GM23338 (cell line): ENCODE data around the gene CA4. TPM values are rescaled to one million over a fixed set of nuclear protein-coding genes. Genes with fewer than 3 reads are reported as not detected.

Source experiments
- ATAC-seq: fragments of 200-7000 bp; cut with Tn5 transposase; 3 replicates; pipeline ENCODE4 v1.9.1; 2020
- DNase-seq: peaks from one replicate; pipeline ENCODE4 v3.0.0-alpha.2; 2015; ENCODE audit warnings: low spot score
- H2AFZ ChIP-seq: fragments of 200-600 bp; sonication (generic); 2 replicates; pipeline ENCODE4 v1.8.0; 2016; ENCODE audit warnings: antibody characterized with exemption, mild to moderate bottlenecking, moderate library complexity
- H3F3A ChIP-seq: fragments of 200-600 bp; sonication (generic); replicated peaks from 2 replicates; pipeline ENCODE4 v1.8.0; 2017; ENCODE audit warnings: antibody characterized with exemption, mixed run types, low read depth
- H3K27ac ChIP-seq: fragments of 200-600 bp; sonication (generic); 2 replicates; pipeline ENCODE4 v1.6.1; 2016; ENCODE audit warnings: low read depth
- H3K27me3 ChIP-seq: fragments of 200-600 bp; sonication (generic); 2 replicates; pipeline ENCODE4 v1.8.0; 2016; ENCODE audit warnings: mild to moderate bottlenecking, mixed run types, moderate library complexity; ENCODE audit not compliant: insufficient read depth
- H3K36me3 ChIP-seq: fragments of 200-600 bp; sonication (generic); 2 replicates; pipeline ENCODE4 v1.8.0; 2016; ENCODE audit warnings: mild to moderate bottlenecking; ENCODE audit not compliant: insufficient read depth
- H3K4me1 ChIP-seq: fragments of 200-600 bp; sonication (generic); 2 replicates; pipeline ENCODE4 v1.8.0; 2016; ENCODE audit warnings: mild to moderate bottlenecking, moderate library complexity; ENCODE audit not compliant: insufficient read depth
- H3K4me2 ChIP-seq: fragments of 200-600 bp; sonication (generic); 2 replicates; pipeline ENCODE4 v1.7.1; 2017; ENCODE audit warnings: mixed run types
- H3K4me3 ChIP-seq: fragments of 200-600 bp; sonication (generic); 2 replicates; pipeline ENCODE4 v1.6.1; 2016; ENCODE audit warnings: mixed run types
- H3K79me2 ChIP-seq: fragments of 200-600 bp; sonication (generic); replicated peaks from 2 replicates; pipeline ENCODE4 v1.8.0; 2017; ENCODE audit warnings: mild to moderate bottlenecking; ENCODE audit not compliant: insufficient read depth
- H3K9me2 ChIP-seq: fragments of 200-600 bp; sonication (generic); 2 replicates; pipeline ENCODE4 v1.8.0; 2017; ENCODE audit not compliant: insufficient read depth
- H4K20me1 ChIP-seq: fragments of 200-600 bp; sonication (generic); replicated peaks from 2 replicates; pipeline ENCODE4 v1.8.0; 2017; ENCODE audit warnings: mild to moderate bottlenecking; ENCODE audit not compliant: insufficient read depth
- H3K27ac Mint-ChIP-seq: 2 replicates; pipeline ENCODE4 v1.8.0; 2020; ENCODE audit warnings: inconsistent platforms, mild to moderate bottlenecking, moderate library complexity, mixed read lengths
- H3K27me3 Mint-ChIP-seq: 3 replicates; pipeline ENCODE4 v1.8.0; 2022; ENCODE audit warnings: low read depth, mild to moderate bottlenecking, moderate library complexity, mixed read lengths, inconsistent platforms; ENCODE audit not compliant: insufficient read depth, poor library complexity
- H3K36me3 Mint-ChIP-seq: 3 replicates; pipeline ENCODE4 v1.8.0; 2021; ENCODE audit warnings: low read depth, mild to moderate bottlenecking, inconsistent platforms, moderate library complexity, mixed read lengths
- H3K4me1 Mint-ChIP-seq: 3 replicates; pipeline ENCODE4 v1.8.0; 2020; ENCODE audit warnings: mild to moderate bottlenecking, inconsistent platforms, mixed read lengths
- H3K4me3 Mint-ChIP-seq: 3 replicates; pipeline ENCODE4 v1.8.0; 2021; ENCODE audit warnings: moderate library complexity, mild to moderate bottlenecking, inconsistent platforms, mixed read lengths
- H3K9me3 Mint-ChIP-seq: 3 replicates; pipeline ENCODE4 v1.8.0; 2020; ENCODE audit warnings: moderate library complexity, mild to moderate bottlenecking, inconsistent platforms, mixed read lengths
- ETS1 ChIP-seq: IDR thresholded peaks from 2 replicates; pipeline ENCODE4 v1.6.1; 2016; ENCODE audit warnings: antibody characterized with exemption
- EZH2 ChIP-seq: fragments of 200-600 bp; sonication (generic); IDR thresholded peaks from one replicate; pipeline ENCODE4 v1.8.0; 2017; ENCODE audit warnings: antibody characterized with exemption, mild to moderate bottlenecking, low read depth; ENCODE audit not compliant: unreplicated experiment
- EZH2phosphoT487 ChIP-seq: fragments of 200-600 bp; sonication (generic); IDR thresholded peaks from one replicate; pipeline ENCODE4 v1.8.1; 2018; ENCODE audit warnings: antibody characterized with exemption; ENCODE audit not compliant: unreplicated experiment
- JUNB ChIP-seq: IDR thresholded peaks from one replicate; pipeline ENCODE4 v1.6.1; 2016; ENCODE audit warnings: antibody characterized with exemption; ENCODE audit not compliant: unreplicated experiment
- POLR2AphosphoS5 ChIP-seq: IDR thresholded peaks from 2 replicates; pipeline ENCODE4 v1.6.1; 2016; ENCODE audit warnings: antibody characterized with exemption, low read depth
- ZNF331 ChIP-seq: fragments of 250-450 bp; sonication (Bioruptor Pico); IDR thresholded peaks from 2 replicates; pipeline ENCODE4 v1.5.0; 2020; ENCODE audit warnings: low read depth, mild to moderate bottlenecking, moderate library complexity
- polyA plus RNA-seq: library from polyadenylated mRNA; unstranded; fragments of >200 nt; fragmentation: Nextera tagmentation; extraction: Ambion mirVana; gene quantifications from 2 replicates; pipeline ENCODE4 v1.2.1, GENCODE V29; 2016
- total RNA-seq: library from RNA; depleted of rRNA; stranded (reverse); fragments of >200 nt; shearing (Covaris generic); gene quantifications from 2 replicates; pipeline ENCODE4 v1.2.3, GENCODE V29; 2014
- TF ChIP-seq, protein P1 (sequence below), 2 experiments: fragments of 200-600 bp in 1 of 2; sonication (generic) in 1 of 2; conservative IDR thresholded peaks; 2 replicates each; pipeline versions ENCODE4 v1.5.1 to v1.6.1; 2016 to 2017; ENCODE audit warnings: antibody characterized with exemption in 2 of 2, low read depth in 2 of 2, mild to moderate bottlenecking in 2 of 2, moderate library complexity in 1 of 2

Gene CA4
- total and polyA plus RNA-seq, 2 experiments from 2014 or later: 7.6 to 8.2 TPM

DNA sequence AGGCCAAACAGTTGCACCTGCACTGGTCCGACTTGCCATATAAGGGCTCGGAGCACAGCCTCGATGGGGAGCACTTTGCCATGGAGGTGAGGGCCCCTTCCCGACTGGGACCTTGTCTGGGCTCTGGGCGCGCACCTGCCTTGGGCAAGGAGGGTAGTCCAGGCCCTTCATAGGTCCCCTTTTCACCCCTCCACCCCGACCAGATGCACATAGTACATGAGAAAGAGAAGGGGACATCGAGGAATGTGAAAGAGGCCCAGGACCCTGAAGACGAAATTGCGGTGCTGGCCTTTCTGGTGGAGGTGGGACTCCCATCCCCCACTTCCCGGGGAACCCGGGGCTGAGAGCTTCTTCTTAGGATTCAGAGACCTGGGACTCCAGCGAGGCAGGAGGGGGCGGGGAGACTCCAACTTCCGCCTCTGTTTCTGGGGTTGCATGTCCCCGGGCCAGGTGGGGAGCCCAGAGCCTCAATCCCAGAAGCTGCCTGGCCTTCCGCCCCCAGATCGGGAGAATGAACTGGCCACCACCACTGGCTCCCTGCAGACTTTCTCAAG, 7.8 kb downstream of the CA4 start:
- Histone ChIP-seq H2AFZ (no peak overlapping the region), H3K79me2 (no peaks in the 10 kb centered on the region), H3K27me3 (no peaks in the 10 kb centered on the region; the same call in 1 of the 2 replicates), H3K4me2 (peak overlapping the region; percentile 51; the same call in 1 of the 2 replicates), H3F3A (peaks cover 14% of the 10 kb centered on the region), H3K4me3 (no peak overlapping the region; the same call in 1 of the 2 replicates), H3K27ac (no peak overlapping the region), H3K4me1 (peaks cover 53% of the 10 kb centered on the region), H3K9me2 (no peaks in the 10 kb centered on the region), H3K36me3 (no peaks in the 10 kb centered on the region), H4K20me1 (no peaks in the 10 kb centered on the region)
- Mint-ChIP-seq H3K36me3 (no peaks in the 10 kb centered on the region), H3K4me1 (peaks cover 59% of the 10 kb centered on the region), H3K9me3 (no peaks in the 10 kb centered on the region), H3K4me3 (no peak overlapping the region), H3K27me3 (peaks cover 26% of the 10 kb centered on the region), H3K27ac (no peak overlapping the region)
- DNase-seq (peak; percentile 54), ATAC-seq (no peak)
- no peak for TF ChIP-seq ZNF331 (CRISPR knock-in tag)

DNA sequence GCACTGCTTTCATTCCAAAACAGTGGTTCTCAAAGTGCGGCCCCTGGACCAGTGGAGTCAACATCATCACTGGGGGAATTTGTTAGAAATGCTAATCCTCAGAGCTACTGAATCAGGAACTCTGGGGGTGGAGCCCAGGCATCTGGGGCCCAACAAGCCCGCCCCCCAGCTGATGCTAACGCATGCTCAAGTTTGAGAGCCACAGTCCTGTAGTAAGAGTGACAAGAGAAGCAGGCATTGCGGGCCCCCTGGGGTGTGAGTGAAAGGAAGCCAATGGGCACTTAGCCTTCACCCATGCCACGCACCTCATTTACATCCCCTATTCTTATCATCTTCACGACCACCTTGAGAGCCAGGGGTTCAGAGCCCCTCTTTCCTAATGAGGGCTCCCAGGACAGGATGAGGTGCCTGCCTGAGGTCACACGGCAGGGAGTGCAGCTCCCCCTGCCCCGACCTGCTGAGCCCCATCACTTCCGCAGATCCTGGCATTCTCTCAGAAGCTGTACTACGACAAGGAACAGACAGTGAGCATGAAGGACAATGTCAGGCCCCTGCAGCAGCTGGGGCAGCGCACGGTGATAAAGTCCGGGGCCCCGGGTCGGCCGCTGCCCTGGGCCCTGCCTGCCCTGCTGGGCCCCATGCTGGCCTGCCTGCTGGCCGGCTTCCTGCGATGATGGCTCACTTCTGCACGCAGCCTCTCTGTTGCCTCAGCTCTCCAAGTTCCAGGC, 9.1 kb downstream of the CA4 start:
- Histone ChIP-seq H3K4me1 (peaks cover 64% of the 10 kb centered on the region), H3F3A (peaks cover 14% of the 10 kb centered on the region), H3K27ac (no peak overlapping the region), H4K20me1 (no peaks in the 10 kb centered on the region), H2AFZ (no peak overlapping the region; the same call in 1 of the 2 replicates), H3K79me2 (no peaks in the 10 kb centered on the region), H3K27me3 (no peaks in the 10 kb centered on the region), H3K4me2 (peak overlapping the region; percentile 73), H3K36me3 (no peaks in the 10 kb centered on the region), H3K4me3 (peak overlapping the region; percentile 38; the same call in 1 of the 2 replicates), H3K9me2 (no peaks in the 10 kb centered on the region)
- Mint-ChIP-seq H3K36me3 (no peaks in the 10 kb centered on the region), H3K4me3 (0 out of 3 replicates have a peak overlapping the region, but pooled peaks have one; percentile 30), H3K27ac (no peak overlapping the region), H3K27me3 (peaks cover 30% of the 10 kb centered on the region), H3K4me1 (peaks cover 70% of the 10 kb centered on the region), H3K9me3 (no peaks in the 10 kb centered on the region; the same call in 2 of the 3 replicates)
- ATAC-seq (peak; percentile 15), DNase-seq (peak; percentile 74)
- TF ChIP-seq, protein P1, sequence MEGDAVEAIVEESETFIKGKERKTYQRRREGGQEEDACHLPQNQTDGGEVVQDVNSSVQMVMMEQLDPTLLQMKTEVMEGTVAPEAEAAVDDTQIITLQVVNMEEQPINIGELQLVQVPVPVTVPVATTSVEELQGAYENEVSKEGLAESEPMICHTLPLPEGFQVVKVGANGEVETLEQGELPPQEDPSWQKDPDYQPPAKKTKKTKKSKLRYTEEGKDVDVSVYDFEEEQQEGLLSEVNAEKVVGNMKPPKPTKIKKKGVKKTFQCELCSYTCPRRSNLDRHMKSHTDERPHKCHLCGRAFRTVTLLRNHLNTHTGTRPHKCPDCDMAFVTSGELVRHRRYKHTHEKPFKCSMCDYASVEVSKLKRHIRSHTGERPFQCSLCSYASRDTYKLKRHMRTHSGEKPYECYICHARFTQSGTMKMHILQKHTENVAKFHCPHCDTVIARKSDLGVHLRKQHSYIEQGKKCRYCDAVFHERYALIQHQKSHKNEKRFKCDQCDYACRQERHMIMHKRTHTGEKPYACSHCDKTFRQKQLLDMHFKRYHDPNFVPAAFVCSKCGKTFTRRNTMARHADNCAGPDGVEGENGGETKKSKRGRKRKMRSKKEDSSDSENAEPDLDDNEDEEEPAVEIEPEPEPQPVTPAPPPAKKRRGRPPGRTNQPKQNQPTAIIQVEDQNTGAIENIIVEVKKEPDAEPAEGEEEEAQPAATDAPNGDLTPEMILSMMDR (conservative IDR thresholded peaks at IDR 0.05; ENCODE audit: low read depth in 2 of 2): no peak
- TF ChIP-seq ZNF331 (CRISPR knock-in tag) (no peak), EZH2phosphoT487 (no peak), POLR2AphosphoS5 (no peak), EZH2 (no peak), ETS1 (0 out of 2 replicates have a peak, but pooled peaks have one; percentile 19), JUNB (no peak)
